HG02571 (cell line): ENCODE results near the gene CDKAL1.
A peak's percentile ranks its signal among the peaks of the same experiment; 100 is the strongest.
"Not testable (repeated sequence)": the region's sequence is repeated elsewhere in the genome, so short reads cannot be mapped to it uniquely, and the experiment has no call there.

ENCODE experiments used
- ATAC-seq: cut with Tn5 transposase; IDR thresholded peaks from one replicate; pipeline ENCODE4 v1.9.1; 2021; ENCODE audit warnings: mild to moderate bottlenecking, moderate library complexity; ENCODE audit not compliant: unreplicated experiment

The CDKAL1 gene

DNA sequence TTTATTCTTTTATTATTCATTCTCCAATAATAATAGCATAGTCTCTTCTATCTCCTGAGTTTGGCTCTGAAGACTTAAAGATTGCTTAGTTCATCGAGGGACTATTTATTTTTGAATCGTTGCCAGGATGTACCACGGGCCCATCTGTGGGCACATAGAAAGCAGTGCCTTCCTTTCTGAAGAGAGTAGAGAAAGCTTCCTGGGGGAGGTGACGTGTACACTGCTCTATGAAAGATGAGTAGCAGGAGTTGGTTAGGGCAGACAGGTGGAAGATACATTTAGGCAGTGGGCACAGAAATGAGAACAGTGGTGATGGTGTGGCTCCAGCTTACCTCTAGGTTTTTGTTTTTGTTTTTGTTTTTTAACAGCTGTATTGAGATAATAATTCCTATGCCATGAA, 98.4 kb downstream of the CDKAL1 start:
- no peak for ATAC-seq

DNA sequence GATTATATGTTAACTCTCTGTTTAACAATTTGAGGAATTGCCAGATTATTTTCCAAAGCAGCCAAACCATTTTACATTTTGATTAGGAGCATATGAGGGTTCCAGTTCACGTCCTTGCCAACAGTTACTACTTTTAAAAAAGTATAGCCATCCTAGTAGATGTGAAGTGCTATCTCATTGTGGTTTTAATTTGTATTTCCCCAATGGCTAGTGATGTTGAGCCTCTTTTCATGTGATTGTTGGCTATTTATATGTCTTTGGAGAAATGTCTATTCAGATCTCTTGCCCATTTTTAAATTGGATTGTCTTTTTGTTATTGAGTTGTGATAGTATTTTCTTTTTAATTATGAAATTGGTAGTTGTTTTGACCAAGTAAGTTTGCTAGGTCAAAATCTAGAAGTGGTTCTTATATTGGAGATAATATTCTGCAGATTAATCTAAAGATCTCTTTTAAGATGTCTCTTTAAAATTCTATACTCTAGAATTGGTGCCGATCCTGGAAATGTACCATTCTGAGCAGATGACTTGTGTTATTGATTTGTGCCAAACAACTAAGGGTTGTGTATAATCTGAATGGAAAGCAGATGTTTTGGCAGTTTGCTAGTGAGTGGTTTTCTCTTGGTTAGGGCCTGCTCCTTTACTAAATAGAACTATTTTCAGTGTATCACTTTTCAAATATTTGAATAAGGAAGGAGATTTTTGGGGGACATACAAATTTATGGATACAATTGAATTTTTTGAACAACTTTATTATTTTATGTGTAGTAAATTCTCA, 99.5 kb downstream of the CDKAL1 start:
- ATAC-seq = no peak

DNA sequence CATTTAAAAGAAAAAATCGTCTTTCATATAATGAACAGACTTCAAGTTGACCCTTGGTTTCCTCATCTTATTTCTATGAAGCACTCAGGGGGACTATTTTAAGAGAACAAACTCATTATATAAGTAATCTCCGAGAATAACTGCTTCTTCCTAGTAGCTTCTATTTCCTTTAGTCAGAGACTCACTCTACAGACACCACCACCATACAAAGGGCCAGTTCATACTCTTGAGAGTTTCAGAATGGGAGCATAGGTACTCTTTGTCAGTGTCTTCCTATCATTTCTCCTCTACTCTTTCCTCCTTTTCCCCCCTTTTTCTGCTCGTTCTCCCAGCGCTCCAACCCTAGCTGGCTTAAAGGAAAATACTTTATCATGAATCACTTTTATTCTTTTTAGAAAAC, 104.9 kb downstream of the CDKAL1 start:
- no peak for ATAC-seq

DNA sequence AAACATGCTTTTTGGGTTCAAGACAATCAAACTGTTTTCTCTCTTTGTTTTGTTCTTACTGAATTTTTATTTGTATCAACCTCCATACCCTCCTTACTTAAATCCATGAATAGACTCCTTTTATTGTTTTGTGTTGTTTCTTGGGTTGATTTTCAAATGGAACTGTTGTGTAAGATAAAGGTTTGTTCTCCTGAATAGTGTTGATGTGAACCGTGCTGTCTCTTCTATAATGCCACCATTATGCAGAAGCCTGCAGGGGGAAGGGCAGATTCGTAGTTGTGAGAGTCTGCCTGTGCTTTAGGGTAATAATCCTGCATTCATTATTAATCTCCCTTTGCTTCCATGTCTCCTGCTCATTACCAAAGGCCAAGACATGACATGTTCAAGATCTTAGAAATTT, 105.9 kb downstream of the CDKAL1 start:
- ATAC-seq = no peak

DNA sequence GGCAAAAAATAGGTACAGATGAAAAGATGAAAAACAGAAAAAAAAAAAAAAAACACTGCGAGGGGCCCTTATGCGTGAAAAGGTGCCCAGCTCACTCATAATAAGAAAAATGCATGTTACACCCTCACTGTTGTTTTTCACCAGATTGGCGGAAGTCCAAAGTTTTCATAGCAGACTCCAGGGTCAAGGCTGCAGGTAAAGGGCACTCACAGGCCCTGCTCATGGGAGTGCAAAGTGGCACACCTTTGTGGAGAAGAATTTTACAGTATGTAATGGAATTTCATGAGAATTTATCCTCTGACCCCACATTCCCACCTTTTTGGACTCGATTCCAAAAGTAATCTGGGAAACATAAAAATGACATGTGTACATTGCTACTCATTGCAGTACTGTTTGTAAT, 108.2 kb downstream of the CDKAL1 start:
- no peak for ATAC-seq

DNA sequence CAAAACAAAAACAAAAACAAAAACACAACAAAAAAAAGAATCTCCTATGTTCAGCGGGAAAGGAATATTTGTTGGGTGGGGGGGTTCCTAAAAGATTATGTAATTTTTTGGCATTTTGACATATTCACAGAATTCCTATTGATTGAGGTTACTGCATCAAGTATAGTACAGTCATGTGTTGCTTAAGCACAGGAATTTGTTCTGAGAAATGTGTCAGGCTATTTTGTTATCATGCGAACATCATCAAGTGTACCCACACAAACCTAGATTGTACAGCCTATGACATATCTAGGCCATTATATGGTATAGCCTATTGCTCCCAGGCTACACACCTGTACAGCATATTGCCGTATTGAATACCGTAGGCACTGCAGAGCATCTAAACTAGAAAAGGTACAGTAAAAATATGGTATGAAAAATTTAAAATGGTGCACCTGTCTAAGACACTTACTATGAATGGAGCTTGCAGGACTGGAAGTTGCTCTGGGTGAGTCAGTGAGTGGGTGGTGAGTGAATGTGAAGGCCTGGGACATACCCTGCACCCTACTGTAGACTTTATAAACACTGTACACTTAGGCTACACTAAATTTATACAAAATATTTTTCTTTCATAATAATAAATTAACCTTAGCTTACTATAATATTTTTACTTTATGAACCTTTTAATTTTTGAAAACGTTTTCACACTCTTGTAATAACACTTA, 110.6 kb downstream of the CDKAL1 start:
- no peak for ATAC-seq

DNA sequence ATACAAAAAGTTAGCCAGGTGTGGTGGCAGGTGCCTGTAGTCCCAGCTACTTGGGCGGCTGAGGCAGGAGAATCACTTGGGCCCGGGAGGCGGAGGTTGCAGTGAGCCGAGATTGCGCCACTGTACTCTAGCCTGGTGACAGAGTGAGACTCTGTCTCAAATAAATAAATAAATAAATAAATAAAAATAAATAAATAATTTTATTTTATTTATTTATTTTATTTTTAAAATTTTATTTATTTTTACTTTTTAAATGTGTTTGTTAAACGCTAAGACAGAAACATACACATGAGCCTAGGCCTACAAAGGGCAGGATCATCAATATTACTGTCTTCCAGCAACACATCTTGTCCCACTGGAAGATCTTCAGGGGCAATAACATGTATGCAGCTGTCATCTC, 111.3 kb downstream of the CDKAL1 start:
- ATAC-seq = not testable (repeated sequence)

DNA sequence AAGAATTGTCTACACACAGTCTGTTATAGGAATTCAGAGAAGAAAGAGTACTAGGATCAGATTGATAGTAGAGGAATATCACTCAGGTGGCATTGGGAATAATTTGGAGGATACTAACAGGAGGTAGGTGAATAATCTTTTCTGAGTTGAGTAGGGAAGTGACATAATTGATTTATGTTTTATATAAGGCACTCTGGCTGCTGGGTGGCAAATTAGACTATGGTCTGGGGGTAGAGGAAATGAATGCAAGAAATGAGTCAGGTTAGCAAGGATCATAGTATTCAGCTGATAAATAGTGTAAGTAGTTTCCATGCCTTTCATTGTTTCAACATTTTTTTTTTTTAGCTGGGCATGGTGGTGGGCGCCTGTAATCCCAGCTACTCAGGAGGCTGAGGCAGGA, 113.3 kb downstream of the CDKAL1 start:
- no peak for ATAC-seq

DNA sequence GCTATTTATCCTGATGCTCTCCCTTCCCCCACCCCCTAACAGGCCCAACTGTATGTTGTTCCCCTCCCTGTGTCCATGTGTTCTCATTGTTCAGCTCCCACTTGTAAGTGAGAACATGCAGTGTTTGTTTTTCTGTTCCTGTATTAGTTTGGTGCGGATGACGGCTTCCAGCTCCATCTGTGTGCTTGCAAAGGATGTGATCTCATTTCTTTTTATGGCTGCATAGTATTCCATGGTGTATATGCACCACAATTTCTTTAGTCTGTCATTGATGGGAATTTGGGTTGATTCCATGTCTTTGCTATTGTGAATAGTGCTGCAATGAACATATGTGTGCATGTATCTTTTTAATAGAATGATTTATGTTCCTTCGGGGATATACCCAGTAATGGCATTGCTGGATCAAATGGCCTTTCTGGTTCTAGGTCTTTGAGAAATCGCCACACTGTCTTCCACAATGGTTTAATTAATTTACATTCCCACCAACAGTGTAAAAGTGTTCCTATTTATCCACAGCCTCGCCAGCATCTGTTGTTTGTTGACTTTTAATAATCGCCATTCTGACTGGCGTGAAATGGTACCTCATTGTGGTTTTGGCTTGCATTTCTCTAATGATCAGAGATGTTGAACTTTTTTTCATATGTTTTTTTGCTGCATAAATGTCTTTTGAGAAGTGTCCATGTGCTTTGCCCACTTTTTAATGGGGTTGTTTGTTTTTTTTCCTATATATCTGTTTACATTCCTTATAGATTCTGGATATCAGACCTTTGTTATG, 115.6 kb downstream of the CDKAL1 start:
- not testable (repeated sequence) for ATAC-seq

DNA sequence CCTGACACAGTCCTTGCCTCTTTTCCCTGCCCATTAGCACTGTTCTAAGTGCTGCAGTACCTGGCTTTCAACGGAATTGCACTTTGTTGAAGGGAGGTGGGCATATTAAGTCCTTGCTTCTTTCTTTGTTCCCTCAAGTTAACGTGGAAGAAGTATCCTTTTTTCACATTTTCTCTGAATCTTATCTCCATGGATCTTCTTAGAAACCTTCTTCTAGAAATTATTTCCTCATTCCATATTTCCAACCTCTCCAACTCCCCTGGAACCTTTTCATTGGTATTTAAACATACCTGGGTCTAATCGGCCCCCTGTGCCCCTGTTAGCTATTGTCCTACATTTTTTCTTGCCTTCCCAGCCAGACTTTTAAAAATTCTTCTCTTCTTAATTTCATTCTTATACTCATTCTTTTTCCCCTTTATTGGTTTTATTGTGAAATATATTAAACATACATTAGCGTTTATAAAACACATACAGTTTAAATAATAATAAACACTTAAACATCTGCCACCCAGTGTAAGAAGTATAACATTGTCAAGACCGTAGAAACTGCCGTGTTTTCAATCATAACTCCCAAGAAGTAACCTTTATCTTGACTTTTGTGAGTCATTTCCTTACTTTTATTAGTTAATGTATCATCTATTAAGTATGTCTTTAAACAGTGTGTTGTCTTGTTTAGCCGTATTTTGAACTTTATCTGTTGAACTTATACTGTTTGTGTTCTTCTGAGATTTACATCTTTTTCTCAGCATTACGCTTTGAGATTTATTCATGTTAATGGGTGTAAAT, 118.2 kb downstream of the CDKAL1 start:
- ATAC-seq = no peak

DNA sequence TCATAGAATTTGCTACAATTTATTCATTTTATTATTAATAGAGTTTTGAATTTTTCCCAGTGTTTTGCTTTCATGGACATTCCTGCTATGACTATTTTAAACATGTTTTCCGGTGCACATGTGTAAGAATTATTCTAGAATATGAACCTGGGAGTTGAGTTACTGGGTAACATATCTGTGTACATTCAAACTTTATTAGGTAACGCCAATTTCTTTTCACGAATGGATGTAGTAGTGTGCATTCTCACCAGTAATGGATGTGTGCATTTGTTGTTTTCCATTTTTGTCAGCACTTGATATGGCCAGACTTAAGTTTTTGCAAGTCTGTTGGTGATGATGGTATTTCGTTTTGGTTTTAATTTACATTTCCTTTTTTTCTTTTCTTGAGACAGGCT, 118.8 kb downstream of the CDKAL1 start:
- no peak for ATAC-seq

DNA sequence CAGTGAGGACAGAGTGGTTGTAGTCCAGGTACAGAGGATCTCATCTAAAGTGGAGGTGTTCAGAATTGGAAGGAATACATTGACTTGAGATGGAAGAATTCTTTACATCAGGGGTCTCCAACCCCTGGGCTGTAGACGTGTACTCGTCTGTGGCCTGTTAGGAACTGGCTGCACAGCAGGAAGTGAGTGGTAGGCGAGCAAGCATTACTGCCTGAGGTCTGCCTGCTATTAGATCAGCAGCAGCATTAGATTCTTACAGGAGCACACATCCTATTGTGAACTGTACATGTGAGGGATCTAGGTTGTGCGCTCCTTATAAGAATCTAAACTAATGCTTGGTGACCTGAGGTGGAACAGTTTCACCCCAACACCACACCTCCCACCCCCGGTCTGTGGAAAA, 121.1 kb downstream of the CDKAL1 start:
- no peak for ATAC-seq

DNA sequence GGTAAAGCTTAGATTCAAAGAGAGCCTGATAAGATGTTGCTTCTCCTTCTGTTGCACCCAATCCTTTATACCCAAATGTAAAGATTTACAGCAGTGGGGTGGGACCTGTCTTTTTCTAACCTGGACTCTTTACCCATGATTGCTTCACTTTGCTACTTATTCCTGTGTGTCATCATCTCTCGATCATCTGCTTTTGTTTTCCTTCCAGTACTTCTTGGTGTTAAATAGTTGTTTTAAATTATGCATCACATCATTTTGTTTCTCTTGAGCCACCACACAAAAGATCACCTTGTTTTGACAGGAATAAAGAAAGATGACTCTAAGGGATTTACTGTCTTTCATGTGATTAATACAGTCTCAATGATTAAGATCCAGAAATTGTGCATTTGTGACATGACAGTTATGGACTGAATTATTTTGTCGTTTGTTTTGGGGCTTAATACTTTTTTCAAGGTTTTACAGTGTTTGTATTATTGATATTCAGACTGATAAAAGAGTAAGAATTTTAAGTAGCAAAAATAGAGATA, 123.1 kb downstream of the CDKAL1 start:
- ATAC-seq = no peak

DNA sequence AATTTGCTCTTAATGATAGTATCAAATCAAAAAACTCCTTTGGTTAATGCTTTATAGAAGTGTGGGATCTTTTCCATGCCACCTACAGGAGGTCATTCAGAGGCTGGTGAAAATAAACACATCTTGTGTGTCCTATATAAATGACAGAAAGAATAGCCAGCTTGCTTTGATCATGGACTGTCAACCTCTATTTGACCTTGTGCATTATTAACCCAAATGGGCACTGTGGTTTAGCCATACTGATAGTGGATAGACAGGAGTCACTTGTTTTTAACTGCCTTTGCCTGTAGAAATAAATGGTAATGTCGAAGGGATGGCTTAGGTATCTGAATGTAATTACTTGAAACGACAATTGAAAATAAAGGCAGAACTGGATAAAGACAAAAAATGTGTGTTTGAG, 123.8 kb downstream of the CDKAL1 start:
- no peak for ATAC-seq

DNA sequence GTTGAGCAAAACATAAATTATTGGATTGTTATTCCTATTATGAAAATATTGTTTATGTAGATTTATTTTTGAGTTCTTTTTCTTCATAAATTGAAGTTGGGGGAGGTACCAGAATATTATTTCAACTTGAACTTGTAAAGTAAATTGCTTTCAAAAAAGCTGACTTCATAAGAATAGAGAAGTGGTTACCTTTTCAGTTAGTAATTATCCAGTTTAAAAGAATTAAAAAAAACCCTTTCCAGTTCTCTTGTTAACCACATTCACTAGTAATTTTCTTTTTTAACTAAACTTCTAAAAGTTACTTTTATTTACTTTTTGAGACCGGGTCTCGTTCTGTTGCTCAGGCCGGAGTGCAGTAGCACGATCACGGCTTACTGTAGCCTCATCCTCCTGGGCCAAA, 124.3 kb downstream of the CDKAL1 start:
- ATAC-seq = no peak

DNA sequence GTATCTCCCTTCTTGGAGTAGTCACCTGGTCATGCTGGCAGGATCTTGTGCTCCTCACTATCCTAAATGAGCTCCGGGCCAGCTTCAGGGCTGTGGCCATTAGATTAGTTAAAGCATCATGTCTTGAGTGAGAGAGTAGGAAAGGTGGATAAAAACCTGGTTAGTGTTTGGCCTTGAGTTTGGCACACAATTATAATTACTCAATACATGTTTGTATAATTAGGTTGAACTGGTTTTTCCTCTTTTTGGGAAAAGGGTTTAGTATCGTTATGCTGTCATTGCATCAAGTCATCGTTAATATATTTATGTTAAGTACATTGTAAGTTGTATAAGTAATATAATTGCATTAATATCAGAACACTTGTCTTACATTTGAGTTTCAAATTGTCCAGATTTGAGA, 126.3 kb downstream of the CDKAL1 start:
- no peak for ATAC-seq

DNA sequence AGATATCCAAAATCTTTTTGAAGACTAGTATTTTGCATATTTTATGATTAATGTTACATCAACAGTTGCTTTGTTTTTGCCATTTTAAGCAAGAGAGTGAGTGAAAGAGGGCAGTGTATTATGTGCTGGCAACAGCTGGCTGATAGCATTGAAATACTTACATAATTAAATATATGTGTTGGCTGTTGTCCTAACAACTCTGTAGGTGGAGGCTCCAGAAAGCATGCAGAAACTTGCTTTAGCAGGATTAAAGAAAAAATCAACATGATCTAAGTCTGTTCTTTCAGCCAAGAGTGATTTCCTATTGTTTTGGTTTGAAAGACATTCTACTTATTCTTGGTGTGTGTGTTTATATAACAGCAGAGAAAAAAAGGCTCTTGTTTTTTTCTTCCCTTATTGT, 127.5 kb downstream of the CDKAL1 start:
- no peak for ATAC-seq

DNA sequence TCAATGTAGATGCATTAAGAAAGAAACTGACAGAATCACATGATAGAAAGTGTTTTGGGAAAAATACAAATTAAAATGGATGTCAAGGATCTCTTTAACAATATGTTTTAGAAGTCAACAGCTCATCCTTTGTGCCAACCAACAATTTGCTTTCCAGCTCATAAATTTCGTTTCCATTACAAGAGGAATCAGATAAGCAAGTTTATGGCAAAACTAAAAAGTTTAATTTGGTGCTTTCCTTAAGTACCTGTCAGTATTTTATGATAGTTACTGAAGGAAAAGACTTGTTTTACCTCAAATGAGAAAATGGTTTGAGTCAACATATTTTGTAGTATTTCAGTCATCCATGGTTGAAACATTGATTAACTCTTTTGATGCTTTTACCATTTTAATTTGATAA, 130.0 kb downstream of the CDKAL1 start:
- ATAC-seq = no peak

DNA sequence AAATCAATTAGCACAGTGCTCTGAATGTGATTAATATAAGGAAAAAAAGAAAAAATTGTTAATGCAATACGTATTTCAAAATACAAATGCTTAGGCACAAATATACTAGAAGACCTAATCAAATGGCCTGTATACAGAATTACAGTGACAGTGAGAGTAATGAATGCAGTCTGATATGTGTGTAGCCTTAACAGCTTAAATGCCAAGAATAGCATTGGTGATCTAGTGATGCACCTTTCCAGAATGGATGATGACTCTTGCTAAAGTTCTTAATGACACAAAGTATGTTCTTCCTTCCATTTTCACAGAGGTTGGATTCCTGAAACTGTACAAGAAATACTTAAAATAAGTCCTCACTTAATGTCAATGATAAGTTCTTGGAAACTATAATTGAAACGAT, 131.0 kb downstream of the CDKAL1 start:
- ATAC-seq = no peak

DNA sequence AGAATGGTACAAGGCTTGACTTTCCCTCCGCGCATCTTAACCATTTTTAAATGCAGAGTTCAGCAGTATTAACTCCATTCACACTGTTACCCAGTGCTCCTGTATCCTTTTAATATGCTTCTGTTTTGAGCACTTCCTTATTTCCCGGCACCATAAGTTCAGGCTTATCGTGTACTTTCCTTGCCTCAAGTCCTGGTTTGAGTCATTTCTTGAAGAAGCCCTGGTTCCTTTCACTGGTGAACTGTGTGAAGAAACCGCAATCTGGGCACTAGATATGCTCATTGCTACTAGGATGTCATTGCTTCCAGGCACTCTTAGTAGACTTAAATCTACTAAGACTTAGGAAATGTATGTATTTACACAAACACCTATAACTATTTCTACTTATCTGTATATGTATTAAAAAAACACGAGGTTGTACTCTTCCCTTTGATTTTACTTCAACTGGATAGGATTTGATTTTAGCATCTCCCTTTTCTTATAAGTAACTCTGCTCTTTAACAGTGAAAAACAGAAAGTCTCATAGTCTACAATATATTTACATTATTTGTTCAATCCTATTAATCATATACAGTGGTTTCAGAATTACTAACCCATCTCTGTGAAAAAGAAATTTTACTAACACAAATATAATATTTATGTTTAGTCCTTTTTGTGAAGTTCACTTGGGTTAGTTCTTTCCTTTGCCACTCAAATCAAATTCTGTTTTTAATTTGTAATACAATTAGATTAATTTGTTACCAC, 135.5 kb downstream of the CDKAL1 start:
- peak; percentile 82 for ATAC-seq
